ENCODE data around the gene SPIC.
"Not testable (repeated sequence)": the region's sequence is repeated elsewhere in the genome, so short reads cannot be mapped to it uniquely, and the experiment has no call there.

Gene SPIC

DNA sequence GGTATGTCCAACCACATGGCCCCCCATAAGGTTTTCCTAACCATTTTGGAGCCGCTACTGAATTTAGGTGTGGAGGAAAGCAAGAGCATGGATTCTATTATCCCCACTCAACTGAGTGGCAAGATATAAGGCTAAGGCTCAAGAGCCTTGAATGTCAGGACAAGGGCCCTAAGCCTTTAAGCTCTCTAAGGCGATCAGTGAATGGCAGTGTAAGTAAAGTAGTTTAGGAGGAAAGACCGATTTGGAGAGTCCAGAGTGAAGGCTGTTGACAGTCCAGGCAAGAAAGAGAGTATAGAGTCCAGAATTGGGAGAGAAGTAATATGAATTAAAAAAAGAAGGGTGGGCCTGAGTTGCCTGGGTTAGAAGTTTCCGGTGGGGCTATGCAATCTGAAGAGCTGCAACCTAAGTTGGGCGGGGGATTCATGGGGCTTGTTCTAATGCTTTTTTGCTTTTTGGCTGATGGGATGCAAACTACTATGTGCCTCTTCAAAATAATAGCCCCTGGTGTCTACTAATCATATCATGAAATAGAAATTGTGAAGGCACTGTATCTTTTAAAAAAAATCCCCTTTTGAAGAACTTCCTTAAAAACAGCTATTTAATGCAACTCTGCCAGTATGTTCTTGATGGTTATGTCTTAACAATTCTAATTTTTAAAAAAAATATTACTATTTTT lies at the start of gene SPIC:
SPIC (plus strand) TSS at position 626 of the 676 bp plus-strand sequence. CDS start 1,569 bp downstream, outside the sequence.
- DNase-seq (ENCODE audit: insufficient read length, low spot score): no peak
- no peak for FAIRE-seq

DNA sequence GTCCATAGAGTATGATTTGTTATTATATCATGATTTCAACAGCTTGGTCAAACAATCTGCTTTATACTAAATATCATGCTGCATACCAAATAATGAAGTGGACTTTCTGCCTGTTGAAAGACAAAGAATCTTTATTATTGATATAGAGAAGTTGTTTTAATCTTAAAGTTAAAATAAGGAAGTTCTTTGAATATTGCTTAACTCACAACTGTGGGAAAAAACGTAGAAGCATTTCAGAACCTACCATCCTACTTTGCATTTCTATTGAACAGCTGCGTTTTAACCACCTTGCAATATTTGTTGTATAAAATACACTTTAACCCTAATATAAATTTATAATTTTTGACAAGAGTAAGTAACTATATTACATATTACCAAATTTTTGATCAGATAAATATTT lies 44.7 kb upstream of the SPIC start:
- no peak for DNase-seq (ENCODE audit: insufficient read length, low spot score)
- no peak for FAIRE-seq

DNA sequence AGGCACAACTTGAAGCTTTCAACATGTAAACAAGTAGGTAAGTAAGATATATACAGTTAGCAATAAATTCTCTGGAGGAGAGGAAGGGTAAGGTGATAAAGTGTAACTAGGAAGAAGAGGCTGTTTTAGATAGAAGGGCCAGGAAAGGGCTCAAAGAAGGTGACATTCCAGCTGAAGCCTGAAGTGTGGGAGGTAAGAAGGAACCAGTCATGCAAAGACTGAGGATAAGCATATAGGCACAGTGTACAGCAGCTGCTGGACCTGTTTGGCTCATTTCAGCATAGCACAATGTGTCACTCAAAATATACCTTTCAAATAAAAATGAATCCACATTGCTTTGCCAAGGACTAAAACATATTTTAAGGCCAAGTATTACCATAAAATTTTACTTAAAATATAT lies 39.0 kb upstream of the SPIC start:
- FAIRE-seq (no peak), DNase-seq (ENCODE audit: insufficient read length, low spot score) (no peak)

DNA sequence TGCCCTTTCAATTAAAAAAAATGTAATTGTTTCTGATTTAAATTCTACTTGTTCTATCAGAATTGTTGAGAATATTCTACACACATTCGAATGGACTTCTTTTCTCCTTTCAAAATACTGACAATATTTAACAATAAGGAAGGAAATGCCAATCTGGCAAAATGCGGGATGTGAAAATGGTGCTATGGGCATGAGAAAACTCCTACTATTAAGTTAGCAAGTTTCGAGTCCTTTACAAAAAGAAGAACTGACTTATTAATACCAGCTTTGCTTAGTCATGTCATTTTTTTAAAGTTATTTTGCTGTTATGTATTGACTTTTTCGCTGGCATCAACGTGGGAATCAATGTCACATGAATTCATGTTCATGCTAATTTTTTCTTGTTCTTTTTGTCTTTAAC lies 35.9 kb upstream of the SPIC start:
- FAIRE-seq (no peak), DNase-seq (ENCODE audit: insufficient read length, low spot score) (no peak)

DNA sequence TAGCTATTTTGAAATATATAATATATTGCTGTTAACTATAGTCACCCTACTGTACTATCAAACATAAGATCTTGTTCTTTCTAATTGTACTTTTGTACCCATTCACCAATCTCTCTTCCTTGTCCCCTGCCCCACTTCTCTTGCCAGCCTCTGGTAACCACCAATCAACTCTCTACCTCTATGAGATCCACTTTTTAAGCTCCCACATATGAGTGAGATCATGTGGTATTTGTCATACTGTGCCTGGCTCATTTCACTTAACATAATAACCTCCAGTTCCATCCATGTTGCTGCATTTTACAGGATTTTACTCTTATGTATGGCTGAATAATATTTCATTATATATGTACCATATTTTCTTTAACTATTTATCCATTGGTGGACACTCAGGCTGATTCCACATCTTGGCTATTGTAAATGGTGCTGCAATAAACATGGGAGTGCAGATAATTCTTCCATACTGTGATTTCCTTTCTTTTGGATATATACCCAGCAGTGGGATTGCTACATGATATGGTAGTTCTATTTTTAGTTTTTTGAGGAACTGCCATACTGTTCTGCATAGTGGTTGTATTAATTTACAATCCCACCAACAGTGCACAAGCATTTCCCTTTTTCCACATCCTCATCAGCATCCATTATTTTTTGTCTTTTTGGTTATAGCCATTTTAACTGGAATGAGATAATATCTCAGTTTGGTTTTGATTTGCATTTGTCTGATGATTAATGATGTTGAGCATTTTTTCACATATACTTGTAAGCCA lies 33.5 kb upstream of the SPIC start:
- DNase-seq (ENCODE audit: insufficient read length, low spot score) (no peak), FAIRE-seq (no peak)

DNA sequence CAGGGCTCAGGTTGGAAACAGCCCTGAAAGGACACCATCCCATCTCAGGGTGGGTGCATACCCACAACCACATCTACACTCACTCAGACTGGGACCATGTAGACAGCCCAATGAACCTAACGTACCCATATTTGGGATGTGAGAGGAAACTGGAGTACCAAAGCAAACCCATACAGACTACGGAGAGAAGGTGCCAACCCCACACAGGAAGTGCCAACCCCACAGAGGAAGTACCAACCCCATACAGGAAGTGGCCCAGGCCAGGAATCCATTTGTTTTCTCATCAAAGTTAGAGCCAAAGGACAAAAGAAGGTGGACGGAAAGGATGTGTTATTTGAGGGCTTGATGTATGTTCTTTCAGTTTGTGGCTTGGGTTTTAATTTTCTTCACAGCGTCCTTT lies 19.5 kb upstream of the SPIC start:
- no peak for FAIRE-seq
- DNase-seq (ENCODE audit: insufficient read length, low spot score): no peak

DNA sequence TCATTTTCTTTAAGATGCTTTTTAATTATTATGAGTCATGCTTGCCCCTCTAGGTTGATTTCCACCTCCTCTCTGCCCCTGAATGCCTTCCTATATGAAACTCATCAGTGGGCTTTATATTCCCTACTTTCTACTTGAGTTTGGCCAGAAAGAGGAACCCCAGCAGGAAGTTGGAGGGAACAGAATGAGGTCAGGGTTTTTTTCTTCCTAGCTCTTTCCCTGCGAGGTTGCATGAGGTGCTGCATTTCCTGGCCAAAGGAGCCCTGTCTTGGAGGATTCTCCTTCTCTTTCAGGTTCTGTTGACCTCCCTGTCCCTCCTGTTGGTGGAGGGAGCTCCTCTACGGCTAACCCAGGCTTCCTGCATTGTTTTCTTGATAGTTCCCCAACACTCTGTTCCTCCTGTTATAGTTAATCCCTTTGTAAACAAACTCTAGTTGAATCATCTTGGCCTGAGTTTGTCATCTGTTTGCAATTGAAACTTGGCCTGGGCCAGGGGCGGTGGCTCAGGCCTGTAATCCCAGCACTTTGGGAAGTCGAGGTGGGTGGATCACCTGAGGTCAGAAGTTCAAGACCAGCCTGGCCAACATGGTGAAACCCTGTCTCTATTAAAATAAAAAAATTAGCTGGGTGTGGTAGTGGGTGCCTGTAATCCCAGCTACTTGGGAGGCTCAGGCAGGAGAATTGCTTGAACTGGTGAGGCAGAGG lies 15.3 kb upstream of the SPIC start:
- FAIRE-seq (no peak), DNase-seq (ENCODE audit: insufficient read length, low spot score) (peak; percentile 45)

DNA sequence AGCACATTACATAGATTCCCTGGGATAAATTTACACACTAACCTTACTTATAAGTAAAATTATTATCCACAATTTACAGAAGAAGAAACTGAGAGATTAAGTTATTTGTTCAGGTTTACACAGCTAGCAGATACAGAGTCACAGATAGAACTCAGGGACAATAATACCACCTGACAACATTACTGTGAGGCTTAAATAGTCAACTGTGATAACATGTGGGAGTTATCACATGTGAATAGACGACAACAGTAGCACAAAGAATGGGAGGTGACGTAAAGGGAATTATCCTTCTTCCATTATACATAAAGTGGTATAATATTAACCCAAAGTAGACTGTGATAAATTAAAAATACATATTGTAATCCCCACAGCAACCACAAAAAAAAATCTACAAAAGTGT lies 6.2 kb upstream of the SPIC start:
- FAIRE-seq: no peak
- DNase-seq (ENCODE audit: insufficient read length, low spot score): no peak

DNA sequence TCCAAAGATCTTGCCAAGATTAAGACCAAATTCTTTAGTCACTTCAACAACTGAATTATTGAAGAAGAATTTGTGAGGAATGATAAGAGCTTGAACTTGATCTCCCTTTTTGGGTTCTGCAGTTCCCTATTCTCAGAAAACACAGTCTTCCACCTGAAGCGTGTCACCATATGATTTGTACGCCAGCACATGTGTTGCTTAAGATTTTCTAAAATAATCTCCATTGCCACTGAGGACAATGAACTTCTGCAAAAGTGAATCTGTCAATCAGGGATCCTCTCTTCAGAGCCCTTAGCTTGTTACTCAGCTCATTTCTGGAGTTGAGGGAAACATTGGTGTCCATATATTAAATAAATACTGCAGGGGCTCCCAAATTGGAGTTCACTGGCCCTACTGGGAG lies 4.2 kb upstream of the SPIC start:
- no peak for DNase-seq (ENCODE audit: insufficient read length, low spot score)
- FAIRE-seq: no peak

DNA sequence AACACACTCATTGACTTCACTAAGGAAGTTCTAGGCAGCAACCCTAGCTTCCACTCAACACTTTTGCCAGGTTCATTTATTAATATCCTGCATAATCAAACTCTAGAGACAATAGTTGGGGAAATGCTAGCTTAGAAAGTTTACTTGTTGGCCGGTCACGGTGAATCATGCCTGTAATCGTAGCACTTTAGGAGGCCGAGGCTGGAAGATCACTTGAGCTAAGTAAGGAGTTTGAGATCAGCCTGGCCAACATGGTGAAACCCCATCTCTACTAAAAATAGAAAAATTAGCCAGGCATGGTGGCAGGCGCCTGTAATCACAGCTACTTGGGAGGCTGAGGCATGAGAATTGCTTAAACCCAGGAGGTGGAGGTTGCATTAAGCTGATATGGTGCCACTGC lies 3.3 kb upstream of the SPIC start:
- not testable (repeated sequence) for DNase-seq (ENCODE audit: insufficient read length, low spot score); FAIRE-seq

DNA sequence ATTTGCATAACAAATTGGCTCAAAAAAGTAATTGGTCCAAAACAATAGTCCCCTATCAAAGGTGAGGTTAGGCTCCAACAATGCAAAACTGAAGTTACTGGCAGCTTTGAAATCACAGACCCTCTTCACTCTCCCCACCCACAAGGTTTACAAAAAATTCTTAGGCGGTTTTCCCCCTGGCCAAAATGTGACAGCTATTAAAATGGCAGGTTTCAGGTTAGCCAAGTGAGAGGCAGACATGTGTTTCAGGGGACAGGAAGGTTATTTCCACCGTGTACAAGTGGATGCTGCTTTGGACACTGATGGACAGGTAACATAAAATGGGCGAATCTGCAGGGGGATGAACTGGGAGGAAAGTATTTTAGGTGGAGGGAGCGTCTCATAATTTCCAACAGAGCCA lies 888 bp upstream of the SPIC start:
- DNase-seq (ENCODE audit: insufficient read length, low spot score) (no peak), FAIRE-seq (no peak)

DNA sequence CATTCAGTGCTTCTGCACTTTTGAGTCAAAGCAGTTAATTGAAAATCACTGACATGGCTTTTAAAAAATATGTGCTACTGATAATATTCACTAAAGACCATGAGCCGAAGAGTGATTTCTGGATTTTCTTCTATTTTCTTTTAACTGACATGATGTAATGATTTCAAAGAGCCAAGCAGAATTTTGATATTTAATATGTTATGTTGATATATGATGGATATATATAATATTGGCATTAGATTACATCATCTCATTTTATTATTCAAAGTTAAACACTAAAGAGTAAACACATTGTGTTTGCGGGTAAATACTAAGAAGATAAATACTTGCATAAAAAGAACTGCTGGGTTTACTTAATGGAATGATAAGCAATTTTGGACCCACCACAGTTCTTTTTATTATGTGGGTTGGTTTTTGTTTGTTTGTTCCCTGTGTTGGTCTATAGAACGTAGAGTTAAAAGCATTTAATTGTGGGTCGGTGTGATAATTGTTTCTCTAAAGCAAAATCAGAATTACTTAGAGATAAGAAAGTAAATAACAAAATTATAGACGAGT lies 692 bp downstream of the SPIC start:
- no peak for DNase-seq (ENCODE audit: insufficient read length, low spot score)
- no peak for FAIRE-seq

DNA sequence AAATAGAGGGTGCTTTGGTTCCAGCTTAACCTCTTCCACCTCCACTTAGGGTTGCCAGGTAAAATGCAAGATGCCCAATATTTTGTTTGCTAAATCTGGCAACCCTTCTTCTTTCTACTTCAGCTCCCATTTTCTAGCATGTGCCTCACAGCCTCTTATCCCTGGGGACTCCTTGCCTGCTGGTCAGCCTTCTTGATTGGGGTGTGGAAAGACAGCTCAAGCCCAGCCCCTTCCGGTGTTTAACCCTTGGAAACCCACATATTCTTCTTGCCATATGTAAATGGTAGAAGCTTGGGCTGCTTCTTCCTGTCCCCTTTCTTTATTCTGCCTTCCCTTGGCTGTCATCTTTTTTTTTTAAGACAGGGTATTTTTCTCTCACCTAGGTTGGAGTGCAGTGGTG lies 5.7 kb downstream of the SPIC start:
- no peak for FAIRE-seq
- no peak for DNase-seq (ENCODE audit: insufficient read length, low spot score)

DNA sequence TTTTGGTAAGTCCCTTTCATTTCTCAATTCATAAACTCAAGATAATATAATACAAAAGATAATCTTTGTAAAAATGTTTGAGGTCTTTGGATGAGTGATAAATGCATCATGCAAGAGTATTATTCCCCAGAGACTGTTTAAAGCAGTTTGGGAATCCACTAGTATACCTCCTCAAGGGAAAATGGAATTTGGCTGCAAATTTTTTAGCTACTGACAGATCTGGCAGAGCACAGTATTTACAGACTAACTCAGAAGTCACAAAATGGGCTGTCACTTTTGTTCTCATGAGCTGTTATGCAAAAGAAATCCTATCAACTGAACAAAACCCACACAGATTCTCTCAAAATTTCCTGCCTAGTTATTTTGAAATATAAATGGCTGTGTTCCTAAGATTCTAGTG lies 9.9 kb downstream of the SPIC start:
- DNase-seq (ENCODE audit: insufficient read length, low spot score): no peak
- no peak for FAIRE-seq

DNA sequence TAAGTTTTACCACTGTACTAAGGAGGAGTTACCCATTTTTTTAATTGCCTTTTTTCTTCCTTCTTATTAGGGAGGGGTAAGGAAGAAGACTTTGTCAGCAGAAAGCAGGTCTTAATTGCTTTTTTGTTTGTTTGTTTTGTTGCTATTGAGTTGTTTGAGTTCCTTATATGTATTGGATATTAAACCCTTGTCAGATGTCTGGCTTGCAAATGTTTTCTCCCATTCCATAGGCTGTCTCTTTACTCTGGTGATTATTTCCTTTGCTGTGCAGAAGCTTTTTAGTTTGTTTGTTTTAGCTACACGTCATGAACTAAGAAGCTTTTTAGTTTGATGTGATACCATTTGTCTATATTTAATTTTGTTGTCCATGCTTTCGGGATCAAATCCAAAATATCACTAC lies 13.3 kb downstream of the SPIC start:
- no peak for FAIRE-seq
- no peak for DNase-seq (ENCODE audit: insufficient read length, low spot score)

DNA sequence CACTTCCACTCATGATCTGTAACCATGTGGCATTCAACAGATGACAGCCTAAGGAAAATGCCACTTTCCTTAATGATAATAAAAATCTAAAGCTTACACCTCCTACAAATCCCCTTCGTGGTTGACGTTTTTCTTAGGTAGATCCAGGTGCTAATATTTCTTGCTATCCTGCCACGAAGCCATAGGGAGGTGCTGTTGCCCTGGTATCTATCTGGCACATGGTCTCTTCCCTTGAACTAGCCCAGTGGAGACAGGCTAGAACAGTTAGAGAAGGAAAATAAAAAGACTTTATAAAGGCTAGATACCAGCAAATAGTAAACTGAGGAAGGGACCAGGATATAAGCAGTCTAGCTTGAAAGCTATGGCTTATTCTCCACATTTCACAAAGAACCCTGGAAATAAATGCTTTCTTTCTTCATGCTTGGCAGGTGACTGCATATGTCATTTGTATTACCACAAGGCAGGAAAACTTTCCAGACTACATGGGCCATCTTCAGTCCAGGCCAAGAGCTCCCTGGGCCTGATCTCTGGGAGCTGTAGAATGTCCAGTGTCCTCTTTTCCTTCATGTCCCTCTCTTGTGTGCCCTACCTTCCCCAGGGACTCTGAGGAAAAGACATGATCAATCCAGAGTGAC lies 15.3 kb downstream of the SPIC start:
- peak; percentile 12 for DNase-seq (ENCODE audit: insufficient read length, low spot score)

DNA sequence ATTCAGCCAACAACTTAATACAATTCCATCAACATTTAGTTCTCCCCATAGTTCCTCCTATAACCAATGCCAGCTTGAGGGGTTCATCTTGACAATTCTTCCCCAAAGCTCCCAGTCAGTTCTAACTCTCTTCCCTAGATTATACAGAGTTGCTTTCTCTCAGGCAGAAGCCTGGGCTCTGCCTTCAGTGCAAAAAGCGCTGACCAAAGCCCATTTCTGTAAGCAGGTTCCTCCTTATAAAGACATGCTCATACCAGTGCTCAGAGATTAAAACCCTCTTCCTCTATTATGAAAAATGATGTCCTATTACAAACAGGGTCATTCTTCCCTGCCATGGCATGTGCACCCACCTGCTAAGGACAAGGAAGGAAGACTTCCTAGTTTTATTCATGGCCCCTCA lies 16.2 kb downstream of the SPIC start:
- FAIRE-seq (no peak), DNase-seq (ENCODE audit: insufficient read length, low spot score) (no peak)

More for the DNA sequence above, 15.3 kb downstream of the SPIC start:
- no peak for FAIRE-seq

DNA sequence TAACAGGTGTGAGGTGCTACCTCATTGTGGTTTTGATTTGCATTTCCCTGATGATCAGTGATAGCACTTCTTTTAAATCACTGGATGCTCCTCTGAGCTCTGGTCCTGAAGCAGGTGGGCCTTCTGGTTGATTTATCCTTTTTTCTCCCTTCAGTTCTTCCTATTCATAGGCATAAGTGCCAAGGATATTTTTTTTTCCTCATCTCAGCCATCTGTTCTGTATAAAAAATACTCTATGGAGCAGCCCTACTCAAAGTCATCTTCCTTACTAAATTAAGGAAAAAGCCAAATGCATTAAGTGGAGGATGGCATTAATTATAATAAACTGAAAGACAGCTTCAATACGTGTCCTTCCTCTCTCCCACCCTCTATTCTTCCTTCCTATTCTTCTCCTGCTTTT lies 18.4 kb downstream of the SPIC start:
- no peak for FAIRE-seq

DNA sequence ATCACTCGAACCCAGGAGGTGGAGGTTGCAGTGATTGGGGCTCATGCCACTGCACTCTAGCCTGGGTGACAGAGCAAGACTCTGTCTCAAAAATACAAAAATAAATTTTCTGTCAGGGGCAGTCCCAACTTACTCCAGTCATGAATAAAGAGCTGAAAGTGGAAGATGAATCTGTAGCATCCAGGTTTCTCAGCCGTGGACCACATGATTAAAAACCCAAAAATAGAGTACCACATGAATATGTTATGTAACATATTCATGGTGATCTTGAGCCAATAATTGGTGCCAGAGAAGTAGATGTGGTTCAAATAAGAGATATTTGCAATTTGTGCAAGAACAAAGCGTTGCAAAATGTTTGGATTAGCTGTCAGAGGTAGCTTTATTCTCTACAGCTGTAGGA lies 23.1 kb downstream of the SPIC start:
- no peak for DNase-seq (ENCODE audit: insufficient read length, low spot score)
- no peak for FAIRE-seq

More for the DNA sequence above, 18.4 kb downstream of the SPIC start:
- DNase-seq (ENCODE audit: insufficient read length, low spot score): no peak

DNA sequence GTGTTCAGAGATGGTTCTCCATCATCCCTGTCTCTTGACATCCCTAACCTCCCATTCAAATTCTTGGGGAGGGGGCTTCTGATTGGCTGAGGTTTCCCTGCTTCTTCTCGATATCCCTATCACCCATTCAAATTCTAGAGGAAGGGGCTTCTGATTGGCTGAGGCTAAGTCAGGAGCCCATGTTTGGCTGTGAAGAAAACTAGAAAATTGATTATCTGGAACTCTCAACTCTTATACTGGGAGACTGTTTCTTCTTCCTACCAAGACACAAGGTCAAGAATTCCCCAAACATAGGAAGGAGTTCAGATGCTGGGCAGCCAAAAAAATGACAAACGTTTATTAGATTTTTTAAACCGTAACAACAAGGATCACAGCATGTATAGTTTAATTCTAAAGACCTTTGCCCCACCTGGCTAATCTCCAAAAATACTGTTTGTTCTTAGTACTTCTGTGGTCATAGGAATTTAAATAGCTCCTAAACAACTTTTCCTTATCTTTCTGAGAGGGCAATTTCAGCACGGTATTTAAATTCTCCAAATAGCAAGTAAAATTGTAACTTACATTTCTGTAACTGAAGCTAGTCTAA lies 26.4 kb downstream of the SPIC start:
- FAIRE-seq (no peak), DNase-seq (ENCODE audit: insufficient read length, low spot score) (no peak)

DNA sequence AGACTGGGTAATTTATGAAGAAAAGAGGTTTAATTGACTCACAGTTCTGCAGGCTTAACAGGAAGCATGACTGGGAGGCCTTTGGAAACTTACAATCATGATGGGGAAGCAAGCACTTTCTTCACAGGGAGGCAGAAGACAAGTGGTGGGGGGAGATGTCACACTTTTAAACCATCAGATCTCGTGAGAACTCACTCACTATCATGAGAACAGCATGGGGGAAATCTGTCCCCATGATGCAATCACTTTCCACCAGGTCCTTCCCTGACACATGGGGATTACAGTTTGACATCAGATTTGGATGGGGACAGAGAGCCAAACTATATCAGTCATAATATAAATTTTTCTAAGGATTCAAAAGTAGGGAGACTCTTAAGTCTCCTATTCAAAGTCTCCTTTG lies 46.0 kb downstream of the SPIC start:
- no peak for DNase-seq (ENCODE audit: insufficient read length, low spot score)
- FAIRE-seq: no peak
